CD4-positive, alpha-beta T cell (primary cell): Measurements from ENCODE around the gene FGFR1OP2. TPM values are rescaled to one million over a fixed set of nuclear protein-coding genes. Genes with fewer than 3 reads are reported as not detected.

Experiments used
- ATAC-seq: fragments of 200-7000 bp; cut with Tn5 transposase; one replicate; pipeline ENCODE4 v1.10.0; 2022; ENCODE audit warnings: mild to moderate bottlenecking; ENCODE audit not compliant: poor library complexity
- CTCF ChIA-PET: fragments of 350-600 bp; sonication (Branson Sonifier 250); formaldehyde crosslinking; loops from one replicate; lab custom pipeline; 2021; ENCODE audit warnings: antibody characterized with exemption, inconsistent platforms; lab: Charles Lee
- POLR2A ChIA-PET: fragments of 350-600 bp; sonication (Branson Sonifier 250); formaldehyde crosslinking; loops from one replicate; lab custom pipeline; 2021; ENCODE audit warnings: antibody characterized with exemption, inconsistent platforms; lab: Charles Lee
- DNase-seq, 14 experiments: peaks; one replicate each; pipeline ENCODE4 v3.0.0-alpha.2; 2013 to 2020; ENCODE audit warnings: mixed read lengths in 2 of 14
- H3K27ac ChIP-seq, 2 donors: one replicate each; pipeline versions ENCODE4 v1.5.1 to v1.7.0; 2013; ENCODE audit warnings: low read length in 2 of 2, low read depth in 1 of 2, mild to moderate bottlenecking in 1 of 2
- H3K27me3 ChIP-seq, 2 experiments: 1 replicate in 1 of 2; 2 replicates in 1 of 2; pipeline versions ENCODE4 v1.6.1 to v1.7.0; 2013; ENCODE audit warnings: low read length in 2 of 2, control low read depth in 1 of 2, mild to moderate bottlenecking in 1 of 2, moderate library complexity in 1 of 2; ENCODE audit not compliant: insufficient read depth in 2 of 2, control insufficient read depth in 1 of 2
- H3K36me3 ChIP-seq: one replicate; pipeline ENCODE4 v1.6.1; 2013; ENCODE audit warnings: low read length, control low read depth; ENCODE audit not compliant: insufficient read depth
- H3K4me1 ChIP-seq: one replicate; pipeline ENCODE4 v1.6.1; 2013; ENCODE audit warnings: low read length, control low read depth; ENCODE audit not compliant: insufficient read depth
- H3K4me3 ChIP-seq: one replicate; pipeline ENCODE4 v1.5.1; 2013; ENCODE audit warnings: mild to moderate bottlenecking, low read length, moderate library complexity
- H3K9me3 ChIP-seq, 2 experiments: 1 replicate in 1 of 2; 2 replicates in 1 of 2; pipeline versions ENCODE4 v1.6.1 to v1.7.0; 2013; ENCODE audit warnings: low read length in 2 of 2, mild to moderate bottlenecking in 2 of 2, control low read depth in 1 of 2, moderate library complexity in 1 of 2; ENCODE audit not compliant: control insufficient read depth in 1 of 2, insufficient read depth in 1 of 2
- H3K27ac Mint-ChIP-seq: one replicate; pipeline ENCODE4 v1.8.0; 2020; ENCODE audit warnings: mixed read lengths
- H3K27me3 Mint-ChIP-seq: one replicate; pipeline ENCODE4 v1.8.0; 2021; ENCODE audit warnings: mixed read lengths
- H3K36me3 Mint-ChIP-seq: one replicate; pipeline ENCODE4 v1.8.0; 2021; ENCODE audit warnings: low read depth, mixed read lengths
- H3K4me1 Mint-ChIP-seq: one replicate; pipeline ENCODE4 v1.8.0; 2021; ENCODE audit warnings: low read depth, mixed read lengths
- H3K4me3 Mint-ChIP-seq: one replicate; pipeline ENCODE4 v1.8.0; 2020; ENCODE audit warnings: mild to moderate bottlenecking, mixed read lengths
- H3K9me3 Mint-ChIP-seq: one replicate; pipeline ENCODE4 v1.8.0; 2020; ENCODE audit warnings: mixed read lengths
- CTCF ChIP-seq: fragments of 200-600 bp; IDR thresholded peaks from one replicate; pipeline ENCODE4 v1.8.0; 2022; ENCODE audit warnings: antibody characterized with exemption, mild to moderate bottlenecking
- intact Hi-C, 2 experiments: fragments of 100-400 bp; cut with DNase I in 1 of 2; cut with micrococcal nuclease in 1 of 2; formaldehyde crosslinking; loops; one replicate each; pipeline versions ENCODE4 v1.15.1 to v1.9.0; 2023 to 2025; cut with DNase I, micrococcal nuclease
- total RNA-seq, 174 experiments: library from RNA in 2 of 174; stranded (reverse) in 2 of 174; gene quantifications; one replicate each; pipeline ENCODE4 v1.2.3 and lab custom pipeline; 2021 to 2026

The FGFR1OP2 gene
- total RNA-seq, 2 experiments from 2014 or later = 44.8 to 46.8 TPM

- Mint-ChIP-seq H3K27me3 (no peaks in the 10 kb centered on the region), H3K27ac (no peak overlapping the region), H3K9me3 (no peaks in the 10 kb centered on the region), H3K4me1 (no peaks in the 10 kb centered on the region), H3K36me3 (peaks cover 76% of the 10 kb centered on the region), H3K4me3 (no peak overlapping the region)
- intact Hi-C loops = no loop called here
- POLR2A ChIA-PET = no interaction called here
- Histone ChIP-seq H3K4me1 (no peaks in the 10 kb centered on the region), H3K27me3 (no peaks in the 10 kb centered on the region), H3K4me3 (no peak overlapping the region), H3K36me3 (peaks cover 30% of the 10 kb centered on the region), H3K9me3 (no peaks in the 10 kb centered on the region), H3K27ac (no peak overlapping the region)
- no peak for TF ChIP-seq CTCF
- DNase-seq (no peak), ATAC-seq (no peak)
- CTCF ChIA-PET = interaction anchor here (0.5 kb wide), 1 partner anchor 339 kb away, joined by 3 read pairs; no protein-coding TSS in a partner anchor
Observed at GRCh38 chr12:26979733-26980132, 41.5 kb downstream of the FGFR1OP2 start.

GRCh38 chr12:26982866-26983265 lies 44.6 kb downstream of the FGFR1OP2 start:
- H3K9me3 Mint-ChIP-seq = no peaks in the 10 kb centered on the region
- H3K27ac Mint-ChIP-seq = no peak overlapping the region
- no peak overlapping the region for H3K4me3 ChIP-seq
- no peak overlapping the region for H3K4me3 Mint-ChIP-seq
- intact Hi-C loops = no loop called here
- H3K36me3 ChIP-seq = peaks cover 25% of the 10 kb centered on the region
- no peaks in the 10 kb centered on the region for H3K27me3 ChIP-seq
- H3K4me1 ChIP-seq = no peaks in the 10 kb centered on the region
- H3K9me3 ChIP-seq = no peaks in the 10 kb centered on the region
- no peaks in the 10 kb centered on the region for H3K4me1 Mint-ChIP-seq
- no peak overlapping the region for H3K27ac ChIP-seq
- ATAC-seq (no peak), DNase-seq (no peak)
- H3K27me3 Mint-ChIP-seq = no peaks in the 10 kb centered on the region
- peaks cover 75% of the 10 kb centered on the region for H3K36me3 Mint-ChIP-seq
- ChIA-PET POLR2A (no interaction called here), CTCF (no interaction called here)
- TF ChIP-seq CTCF = no peak

GRCh38 chr12:26987634-26988424 lies 49.6 kb downstream of the FGFR1OP2 start:
- ChIA-PET CTCF (interaction anchor here (1.0 kb wide), 1 partner anchor 103 kb away, joined by 3 read pairs; no protein-coding TSS in a partner anchor), POLR2A (interaction anchor here (0.6 kb wide), 1 partner anchor 155 kb away, joined by 3 read pairs; no protein-coding TSS in a partner anchor)
- H3K9me3 ChIP-seq = no peaks in the 10 kb centered on the region
- TF ChIP-seq CTCF = no peak
- peaks cover 74% of the 10 kb centered on the region for H3K36me3 Mint-ChIP-seq
- no peak overlapping the region for H3K4me3 Mint-ChIP-seq
- no peak overlapping the region for H3K27ac Mint-ChIP-seq
- DNase-seq (peak in 2 of 14 experiments; percentile 27 to 32), ATAC-seq (no peak)
- no peaks in the 10 kb centered on the region for H3K27me3 Mint-ChIP-seq
- no peak overlapping the region for H3K4me3 ChIP-seq
- H3K27me3 ChIP-seq = no peaks in the 10 kb centered on the region
- no peak overlapping the region for H3K27ac ChIP-seq
- H3K9me3 Mint-ChIP-seq = no peaks in the 10 kb centered on the region
- peaks cover 27% of the 10 kb centered on the region for H3K36me3 ChIP-seq
- no peaks in the 10 kb centered on the region for H3K4me1 Mint-ChIP-seq
- intact Hi-C loops = no loop called here
- no peaks in the 10 kb centered on the region for H3K4me1 ChIP-seq
